Esophagus muscularis mucosa (tissue), 4 donors: Measurements from ENCODE around the gene TMEM238L. TPM values are rescaled to one million over a fixed set of nuclear protein-coding genes. Genes with fewer than 3 reads are reported as not detected.

ENCODE experiments used
- DNase-seq: peaks from one replicate; pipeline ENCODE4 v3.0.0-alpha.2; 2017; ENCODE audit errors: extremely low spot score
- H3K27ac ChIP-seq, 4 donors: fragments of 200-600 bp; sonication (generic); replicated peaks in 1 of 4; 1 replicate in 3 of 4; 2 replicates in 1 of 4; pipeline ENCODE4 v1.5.1; 2016 to 2019; ENCODE audit warnings: mild to moderate bottlenecking in 1 of 4
- H3K27me3 ChIP-seq, 4 donors: fragments of 200-600 bp; sonication (generic); one replicate each; pipeline versions ENCODE4 v1.5.1 to v1.6.0; 2016 to 2019
- H3K36me3 ChIP-seq, 4 donors: fragments of 200-600 bp; sonication (generic); one replicate each; pipeline ENCODE4 v1.5.1; 2016 to 2019
- H3K4me1 ChIP-seq, 4 donors: fragments of 200-600 bp; sonication (generic); one replicate each; pipeline ENCODE4 v1.5.1; 2016 to 2019
- H3K4me3 ChIP-seq, 4 donors: fragments of 200-600 bp; sonication (generic); 1 replicate in 2 of 4; 2 replicates in 2 of 4; pipeline ENCODE4 v1.5.1; 2016 to 2019; ENCODE audit warnings: mild to moderate bottlenecking in 4 of 4, moderate library complexity in 1 of 4
- H3K9me3 ChIP-seq, 4 donors: fragments of 200-600 bp; sonication (generic); 1 replicate in 3 of 4; 2 replicates in 1 of 4; pipeline ENCODE4 v1.5.1; 2016 to 2019
- CTCF ChIP-seq, 3 experiments: fragments of 200-600 bp in 2 of 3; fragments of 450-650 bp in 1 of 3; sonication (generic) in 2 of 3; IDR thresholded peaks; one replicate each; pipeline ENCODE4 v1.5.1; 2017 to 2019; ENCODE audit warnings: antibody characterized with exemption in 3 of 3, mild to moderate bottlenecking in 2 of 3, moderate library complexity in 1 of 3
- EP300 ChIP-seq: sonication (generic); formaldehyde crosslinking; IDR thresholded peaks from one replicate; pipeline ENCODE4 v1.6.1; 2017; ENCODE audit warnings: antibody characterized with exemption
- POLR2A ChIP-seq: fragments of 450-650 bp; IDR thresholded peaks from one replicate; pipeline ENCODE4 v1.6.1; 2017; ENCODE audit warnings: antibody characterized with exemption, moderate library complexity, mild to moderate bottlenecking, low read depth
- POLR2AphosphoS5 ChIP-seq, 2 donors: sonication (generic); formaldehyde crosslinking; IDR thresholded peaks; one replicate each; pipeline ENCODE4 v1.6.1; 2017; ENCODE audit warnings: antibody characterized with exemption in 2 of 2
- WGBS: methylation state at CpG from one replicate; pipeline ENCODE4 v1.1.5; 2018; 5-methylcytosine and 5-hydroxymethylcytosine counted together
- intact Hi-C: fragments of 100-400 bp; cut with DNase I; formaldehyde crosslinking; loops from one replicate; pipeline ENCODE4 v1.15.1; 2023
- total RNA-seq, 4 donors: library from RNA; depleted of rRNA; stranded (reverse); fragments of >200 nt; gene quantifications; one replicate each; pipeline versions ENCODE4 v1.1.0 to v1.2.1, GENCODE V29; 2016

Gene TMEM238L
- total RNA-seq, 4 donors from 2014 or later = not detected

- H3K4me1 ChIP-seq = no peaks in the 10 kb centered on the region
- H3K4me3 ChIP-seq = no peak overlapping the region
- TF ChIP-seq EP300 (no peak), POLR2A (no peak), POLR2AphosphoS5 (IDR thresholded peaks at IDR 0.05) (no peak), CTCF (IDR thresholded peaks at IDR 0.05) (no peak)
- WGBS = 86% methylated on average over 10 of the region's 10 CpGs
- H3K27me3 ChIP-seq = no peaks in the 10 kb centered on the region
- intact Hi-C loops = no loop called here
- no peaks in the 10 kb centered on the region for H3K9me3 ChIP-seq
- H3K27ac ChIP-seq = no peak overlapping the region
- no peak for DNase-seq
- no peaks in the 10 kb centered on the region for H3K36me3 ChIP-seq
Measured at GRCh38 chr17:10752696-10753095, 51.2 kb downstream of the TMEM238L start.

- DNase-seq = no peak
- H3K27me3 ChIP-seq = no peaks in the 10 kb centered on the region
- WGBS = 90% methylated on average over 2 of the region's 3 CpGs
- no peaks in the 10 kb centered on the region for H3K36me3 ChIP-seq
- H3K4me3 ChIP-seq = no peak overlapping the region
- H3K27ac ChIP-seq = no peak overlapping the region
- H3K9me3 ChIP-seq = no peaks in the 10 kb centered on the region
- intact Hi-C loops = no loop called here
- TF ChIP-seq POLR2A = no peak
- TF ChIP-seq EP300 = no peak
- no peak for TF ChIP-seq CTCF (IDR thresholded peaks at IDR 0.05)
- TF ChIP-seq POLR2AphosphoS5 (IDR thresholded peaks at IDR 0.05) = no peak
- no peaks in the 10 kb centered on the region for H3K4me1 ChIP-seq
Measured at GRCh38 chr17:10751563-10751962, 52.3 kb downstream of the TMEM238L start.

GRCh38 chr17:10750210-10750609 lies 53.7 kb downstream of the TMEM238L start:
- Histone ChIP-seq H3K27me3 (no peaks in the 10 kb centered on the region), H3K27ac (no peak overlapping the region), H3K36me3 (no peaks in the 10 kb centered on the region), H3K4me3 (no peak overlapping the region), H3K9me3 (no peaks in the 10 kb centered on the region), H3K4me1 (no peaks in the 10 kb centered on the region)
- 83% methylated on average over 4 of the region's 4 CpGs for WGBS
- DNase-seq = no peak
- intact Hi-C loops = no loop called here
- TF ChIP-seq POLR2A = no peak
- TF ChIP-seq POLR2AphosphoS5 (IDR thresholded peaks at IDR 0.05) = no peak
- no peak for TF ChIP-seq EP300
- no peak for TF ChIP-seq CTCF (IDR thresholded peaks at IDR 0.05)

- Histone ChIP-seq H3K27ac (no peak overlapping the region), H3K4me1 (peaks cover 0 to 7% (median 4%) of the 10 kb centered on the region in 4 donors), H3K27me3 (no peaks in the 10 kb centered on the region), H3K36me3 (no peaks in the 10 kb centered on the region), H3K4me3 (no peak overlapping the region), H3K9me3 (no peaks in the 10 kb centered on the region)
- intact Hi-C loops = no loop called here
- DNase-seq = no peak
- WGBS = 68% methylated on average over 7 of the region's 9 CpGs
- TF ChIP-seq POLR2AphosphoS5 (IDR thresholded peaks at IDR 0.05) = no peak
- TF ChIP-seq EP300 = no peak
- TF ChIP-seq CTCF (IDR thresholded peaks at IDR 0.05) = no peak
- no peak for TF ChIP-seq POLR2A
Measured at GRCh38 chr17:10748531-10749181, 55.2 kb downstream of the TMEM238L start.

- no peak for TF ChIP-seq CTCF (IDR thresholded peaks at IDR 0.05)
- TF ChIP-seq POLR2AphosphoS5 (IDR thresholded peaks at IDR 0.05) = no peak
- no peak for TF ChIP-seq EP300
- no peak for TF ChIP-seq POLR2A
- intact Hi-C loops = no loop called here
- H3K36me3 ChIP-seq = no peaks in the 10 kb centered on the region
- no peak overlapping the region for H3K4me3 ChIP-seq
- H3K27ac ChIP-seq = no peak overlapping the region
- H3K27me3 ChIP-seq = no peaks in the 10 kb centered on the region
- no peak for DNase-seq
- 60% methylated on average over 5 of the region's 6 CpGs for WGBS
- H3K4me1 ChIP-seq = peaks cover 0 to 13% (median 10%) of the 10 kb centered on the region in 4 donors
- no peaks in the 10 kb centered on the region for H3K9me3 ChIP-seq
Measured at GRCh38 chr17:10745231-10745630, 58.7 kb downstream of the TMEM238L start.
